CD4-positive, alpha-beta T cell treated with Interleukin-21 for 1 hour (primary cell): Measurements from ENCODE around the gene ADISSP.
"Not testable (repeated sequence)": the region's sequence is repeated elsewhere in the genome, so short reads cannot be mapped to it uniquely, and the experiment has no call there.

Experiments
- DNase-seq: peaks from one replicate; pipeline ENCODE4 v3.0.0-alpha.2; 2020

ADISSP gene

GRCh38 chr20:3797592-3798372, 30.2 kb upstream of the ADISSP start:
- DNase-seq = peak; percentile 63

DNA sequence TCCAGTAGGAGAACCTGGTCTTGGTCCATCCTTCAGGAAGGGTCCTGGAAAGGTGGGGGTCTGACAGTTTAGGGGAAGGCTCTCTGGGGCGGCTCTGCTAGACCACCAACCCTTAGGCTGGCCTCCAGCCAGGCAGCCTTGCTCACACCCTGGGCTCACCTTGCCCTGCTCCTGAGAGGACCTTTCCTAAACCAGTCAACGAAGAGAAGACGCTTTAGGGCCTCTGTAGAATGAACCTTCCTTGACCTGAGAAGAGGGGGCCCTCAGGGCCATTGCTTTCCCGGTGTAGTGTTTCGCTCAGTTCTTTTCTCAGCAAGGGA, 29.6 kb upstream of the ADISSP start:
- DNase-seq = no peak

- DNase-seq = no peak
Observed at GRCh38 chr20:3796477-3797225, 29.1 kb upstream of the ADISSP start.

DNA sequence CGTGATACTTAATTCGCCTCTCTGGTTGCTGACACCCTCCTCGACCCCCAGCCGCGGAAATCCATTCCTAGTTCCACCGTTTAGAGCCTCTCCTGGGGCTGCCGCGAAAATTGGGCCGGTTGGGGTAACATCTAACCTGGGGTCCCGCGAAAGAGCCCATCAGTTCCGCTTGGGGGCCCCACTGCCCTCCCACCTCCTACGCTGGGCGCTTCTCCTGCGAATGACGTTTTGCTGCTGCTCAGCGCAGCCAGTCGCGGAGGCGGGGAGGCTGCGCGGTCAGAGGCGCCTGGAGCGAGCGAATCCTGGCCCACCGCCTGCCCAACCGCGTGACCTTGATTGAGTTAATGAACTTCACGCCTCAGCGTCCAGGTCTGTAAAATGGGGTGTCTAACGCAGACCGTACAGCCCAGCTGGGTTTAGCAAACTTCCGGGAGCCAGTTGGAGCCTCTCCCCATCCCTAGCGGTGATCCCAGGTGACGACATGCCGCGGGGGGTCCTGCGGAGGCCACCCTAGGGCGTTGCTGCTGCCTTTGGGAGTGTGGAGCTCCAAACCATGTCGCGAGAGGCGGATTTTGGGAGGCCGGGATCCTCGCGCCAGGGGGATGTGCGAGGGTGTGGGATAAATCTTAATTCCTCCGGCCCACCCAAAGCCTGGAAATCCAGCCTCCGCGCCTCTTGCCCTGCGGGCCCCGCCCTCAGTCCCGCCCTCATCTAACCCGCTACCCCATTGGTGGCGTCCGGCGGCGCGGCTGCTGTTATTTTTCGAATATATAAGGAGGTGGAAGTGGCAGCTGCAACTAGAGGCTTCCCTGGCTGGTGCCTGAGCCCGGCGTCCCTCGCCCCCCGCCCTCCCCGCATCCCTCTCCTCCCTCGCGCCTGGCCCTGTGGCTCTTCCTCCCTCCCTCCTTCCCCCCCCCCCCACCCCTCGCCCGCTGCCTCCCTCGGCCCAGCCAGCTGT, 28.2 kb upstream of the ADISSP start, which contains the start of gene CDC25B:
TSS of gene CDC25B (plus strand) at position 800 of the 958 bp plus-strand sequence. CDS start 222 bp downstream, outside the sequence.
- peak; percentile 91 for DNase-seq

DNA sequence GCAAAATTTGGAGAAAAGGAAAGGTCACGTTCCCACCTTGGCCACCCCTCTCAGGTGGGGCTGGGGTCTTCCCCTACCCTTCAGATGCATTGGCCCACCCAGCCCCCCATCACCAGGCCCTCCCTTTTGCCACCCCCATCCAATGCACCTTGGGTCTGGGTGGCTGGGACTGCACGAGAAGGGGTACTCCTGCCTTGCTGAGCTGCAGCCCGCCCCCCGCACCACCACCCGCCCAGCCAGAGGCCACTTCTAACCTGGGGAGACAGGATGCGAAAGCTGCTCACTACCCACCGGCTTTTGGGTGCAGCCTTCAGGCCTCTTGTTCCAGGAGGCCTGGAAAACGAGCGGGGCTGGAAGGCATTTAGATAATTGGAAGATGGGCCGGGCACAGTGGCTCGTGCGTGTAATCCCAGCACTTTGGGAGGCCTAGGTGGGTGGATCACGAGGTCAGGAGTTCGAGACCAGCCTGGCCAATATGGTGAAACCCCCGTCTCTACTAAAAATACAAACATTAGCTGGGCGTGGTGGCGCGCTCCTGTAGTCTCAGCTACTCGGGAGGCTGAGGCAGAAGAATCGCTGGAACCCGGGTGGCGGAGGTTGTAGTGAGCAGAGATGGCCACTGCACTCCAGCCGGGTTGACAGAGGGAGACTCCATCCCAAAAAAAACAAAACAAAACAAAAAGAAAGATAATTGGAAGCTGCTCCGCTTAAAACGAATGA, 27.3 kb upstream of the ADISSP start:
- no peak for DNase-seq

DNA sequence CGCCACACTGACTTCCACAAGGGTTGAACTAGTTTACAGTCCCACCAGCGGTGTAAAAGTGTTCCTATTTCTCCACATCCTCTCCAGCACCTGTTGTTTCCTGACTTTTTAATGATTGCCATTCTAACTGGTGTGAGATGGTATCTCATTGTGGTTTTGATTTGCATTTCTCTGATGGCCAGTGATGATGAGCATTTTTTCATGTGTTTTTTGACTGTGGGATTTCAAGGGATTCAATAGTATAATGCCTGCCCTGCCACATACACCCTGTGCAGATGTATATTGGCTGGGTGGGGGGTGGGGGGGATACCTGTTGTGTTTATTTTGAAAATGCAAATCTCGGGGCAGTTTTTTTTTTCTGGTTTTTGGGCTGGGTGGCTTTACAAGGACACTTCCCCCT, 26.6 kb upstream of the ADISSP start:
- DNase-seq = not testable (repeated sequence)

DNA sequence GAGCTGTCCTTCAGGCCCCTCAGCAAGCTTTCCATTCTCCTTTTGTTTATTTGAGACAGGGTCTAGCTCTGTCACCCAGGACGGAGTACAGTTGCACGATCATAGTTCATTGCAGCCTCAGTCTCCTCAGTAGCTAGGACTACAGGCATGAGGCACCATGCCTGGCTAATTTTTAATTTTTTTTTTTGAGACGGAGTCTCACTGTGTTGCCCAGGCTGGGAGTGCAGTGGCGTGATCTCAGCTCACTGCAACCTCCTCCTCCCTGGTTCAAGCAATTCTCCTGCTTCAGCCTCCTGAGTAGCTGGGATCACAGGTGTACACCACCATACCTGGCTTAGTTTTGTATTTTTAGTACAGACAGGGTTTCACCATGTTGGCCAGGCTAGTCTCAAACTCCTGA, 21.6 kb upstream of the ADISSP start:
- DNase-seq = not testable (repeated sequence)

- no peak for DNase-seq
Observed at GRCh38 chr20:3788685-3789155, 21.2 kb upstream of the ADISSP start.

DNA sequence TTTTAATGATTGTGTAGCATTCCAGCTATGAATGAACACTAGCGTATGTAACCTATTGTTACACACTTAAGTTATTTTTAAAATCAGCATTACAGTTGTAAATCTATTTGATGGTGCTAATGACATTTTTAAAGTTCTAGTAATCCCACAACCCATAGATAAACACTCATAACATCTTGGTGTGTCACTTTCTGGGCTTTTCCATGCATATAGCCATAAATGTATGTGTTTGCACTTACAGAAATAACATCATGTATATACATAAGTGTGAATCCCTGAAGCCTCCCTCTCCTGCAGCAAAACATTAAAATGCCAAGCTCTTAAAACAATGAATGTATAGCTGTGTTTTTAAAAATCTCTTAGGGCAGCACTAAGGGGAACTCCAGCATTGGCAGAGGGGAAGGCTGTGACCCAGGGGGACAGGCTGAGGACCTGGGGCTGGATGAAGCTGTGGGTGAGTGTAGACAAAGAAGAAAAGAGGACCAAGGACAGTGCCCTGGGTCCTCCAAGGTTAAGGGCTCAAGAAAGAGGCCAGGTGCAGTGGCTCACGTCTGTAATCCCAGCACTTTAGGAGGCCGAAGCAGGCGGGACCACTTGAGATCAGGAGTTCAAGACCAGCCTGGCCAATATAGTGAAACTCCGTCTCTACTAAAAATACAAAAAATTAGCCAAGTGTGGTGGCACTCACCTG, 19.9 kb upstream of the ADISSP start:
- no peak for DNase-seq

DNA sequence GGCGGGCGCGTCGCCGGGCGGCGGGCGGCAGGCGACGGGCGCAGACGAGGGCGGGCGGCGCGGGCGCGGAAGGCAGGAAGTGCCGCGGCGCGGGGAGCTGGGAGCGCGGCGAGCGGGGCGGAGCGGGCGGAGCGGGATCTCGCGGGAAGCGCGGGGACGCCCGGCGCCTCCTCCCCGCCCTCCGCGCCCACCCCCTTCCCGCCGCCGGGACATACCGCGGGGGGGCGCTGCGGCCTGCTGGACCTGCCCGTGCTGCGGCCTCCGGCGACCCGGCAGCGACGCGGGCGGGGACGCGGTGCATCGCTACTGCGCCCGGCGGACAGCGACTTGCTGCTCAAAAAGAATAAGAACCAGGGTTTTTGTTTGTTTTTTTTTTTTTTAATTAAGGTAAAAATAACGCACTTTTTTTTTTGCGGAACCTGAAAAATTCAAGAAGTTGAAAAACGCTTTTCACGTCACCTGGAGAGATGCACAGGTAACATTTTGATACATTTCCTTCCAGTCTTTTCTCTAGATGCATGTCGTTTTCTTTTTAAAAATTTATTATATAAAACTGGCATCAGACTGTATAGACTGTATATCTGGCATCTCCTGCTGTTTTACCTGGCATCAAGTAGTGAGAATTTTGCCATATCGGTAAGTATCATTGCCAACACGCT, 19.2 kb upstream of the ADISSP start, which contains the start of gene CENPB:
TSS of gene CENPB (minus strand) at position 76 of the 659 bp plus-strand sequence. CDS start 257 bp downstream, outside the sequence.
- peak; percentile 92 for DNase-seq

DNA sequence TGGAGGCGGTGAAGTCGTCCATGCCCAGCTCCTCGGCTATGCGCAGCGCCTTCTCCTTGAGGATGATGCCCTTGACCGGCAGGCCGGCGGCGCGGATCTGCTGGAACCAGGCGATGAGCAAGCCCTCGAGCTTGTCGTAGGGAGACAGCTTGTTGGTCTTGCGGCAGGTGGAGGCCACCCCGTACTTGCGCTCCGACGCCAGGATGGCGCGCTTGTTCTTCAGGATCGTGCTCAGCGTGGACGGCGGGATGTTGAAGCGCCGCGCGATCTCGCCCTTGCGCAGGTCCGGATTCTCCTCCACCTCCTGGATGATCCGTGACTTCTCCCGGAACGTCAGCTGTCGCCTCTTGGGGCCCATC, 18.6 kb upstream of the ADISSP start:
- peak; percentile 48 for DNase-seq

DNA sequence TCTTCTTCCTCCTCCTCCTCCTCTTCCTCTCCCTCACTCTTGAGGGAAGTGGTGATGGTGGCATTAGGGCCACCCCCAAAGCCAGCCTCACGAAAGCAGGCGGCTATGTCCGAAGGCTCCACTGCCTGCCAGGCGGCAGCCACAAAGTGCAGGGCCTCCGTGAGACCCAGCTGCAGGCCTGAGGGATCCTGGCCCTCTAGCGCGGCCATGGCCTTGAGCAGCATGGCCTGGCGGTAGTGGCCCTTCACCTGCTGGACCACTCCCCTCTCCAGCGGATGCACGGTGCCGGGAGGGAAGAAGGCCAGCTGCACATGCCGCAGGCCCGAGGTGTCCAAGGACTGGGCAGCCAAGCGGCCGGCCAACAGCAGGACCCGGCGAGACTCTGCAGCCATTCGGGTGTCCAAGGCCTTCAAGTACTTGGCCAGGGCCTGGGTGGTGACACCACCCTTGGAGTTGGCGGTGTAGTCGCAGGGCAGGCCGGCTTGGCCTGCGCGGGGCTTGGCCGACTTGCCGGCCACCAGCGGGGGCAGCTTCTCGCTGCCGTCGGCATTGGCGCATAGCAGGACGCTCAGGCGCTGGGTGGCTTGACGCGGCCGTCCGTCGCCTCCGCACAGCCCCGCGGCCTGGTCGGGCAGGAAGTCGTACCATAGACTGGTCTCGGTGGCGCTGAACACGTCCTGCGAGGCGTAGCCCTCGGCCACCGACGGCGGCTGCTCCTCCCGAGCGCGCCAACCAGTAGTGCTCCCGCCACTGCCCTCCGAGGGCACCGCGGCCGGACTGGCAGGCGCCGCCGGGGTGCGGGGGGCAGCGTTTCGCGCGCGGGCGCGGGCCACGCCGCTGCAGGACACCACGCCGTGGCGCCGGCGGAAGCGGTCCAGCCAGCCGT, 17.9 kb upstream of the ADISSP start:
- DNase-seq = no peak

GRCh38 chr20:3784863-3785239, 17.3 kb upstream of the ADISSP start:
- DNase-seq = no peak

DNA sequence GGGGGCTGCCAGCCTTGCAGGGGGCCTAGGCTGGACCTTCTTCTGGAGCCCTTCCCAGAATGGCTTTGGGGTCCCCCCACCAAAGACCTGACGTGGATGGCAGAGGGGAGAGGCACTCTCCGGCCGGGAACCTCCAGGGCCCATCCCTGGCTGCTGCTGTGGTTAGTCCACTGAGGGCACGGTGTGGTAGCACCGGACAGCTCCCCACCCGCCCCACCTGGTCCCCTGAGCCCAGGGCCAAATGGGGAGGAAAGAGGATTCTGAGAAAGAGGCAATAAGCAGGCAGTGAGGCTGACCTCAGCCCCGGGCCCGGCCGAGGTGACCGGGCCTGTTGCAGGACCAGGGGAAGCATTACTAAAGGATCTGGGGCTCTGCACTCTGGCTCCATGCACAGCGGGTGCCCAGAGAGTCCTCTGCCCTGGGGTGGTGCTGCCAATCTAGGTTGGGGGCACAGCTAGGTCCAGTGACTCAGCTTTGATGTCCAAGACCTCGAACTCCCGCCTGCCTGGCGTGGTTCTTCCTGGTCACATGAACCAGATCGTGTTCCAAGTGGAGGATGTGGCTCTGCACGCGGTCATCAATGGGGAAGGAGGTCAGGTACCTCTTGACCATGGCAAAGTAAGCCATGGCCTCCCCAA, 16.8 kb upstream of the ADISSP start:
- no peak for DNase-seq

DNA sequence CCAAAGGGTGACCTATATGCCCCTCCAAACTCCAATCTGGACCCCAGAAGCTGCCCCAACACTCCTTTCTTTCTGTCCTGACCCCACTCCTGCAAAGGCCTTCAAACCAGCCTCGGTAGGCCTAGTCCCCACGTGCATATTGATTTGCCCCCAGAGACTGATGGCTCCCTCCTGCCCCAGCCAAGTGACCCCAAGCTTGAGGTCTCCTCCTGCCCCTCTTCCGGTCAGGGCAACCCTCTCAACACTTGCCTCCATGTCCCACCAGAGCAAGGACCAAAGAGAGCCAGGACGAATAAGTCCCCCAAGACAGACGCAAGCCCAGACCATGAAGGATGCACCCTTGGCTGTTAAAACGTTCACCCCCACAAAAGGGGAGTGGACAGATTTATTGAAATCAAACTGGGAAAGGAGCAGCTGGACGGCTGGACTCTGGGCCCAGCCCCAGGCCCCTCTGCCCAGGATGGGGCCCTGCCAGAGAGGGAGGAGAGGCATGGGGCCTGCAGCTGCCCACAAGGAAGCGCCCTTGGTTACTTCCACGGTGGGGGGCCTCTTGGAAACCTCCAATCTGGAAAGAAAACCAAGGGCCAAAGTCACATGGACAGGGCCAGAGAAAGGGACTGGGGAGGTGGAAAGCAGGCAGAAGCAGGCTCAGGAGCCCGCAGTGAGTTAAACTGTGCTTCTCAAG, 16.1 kb upstream of the ADISSP start:
- DNase-seq = no peak

- DNase-seq = no peak
Observed at GRCh38 chr20:3783068-3783489, 15.5 kb upstream of the ADISSP start.

- no peak for DNase-seq
Observed at GRCh38 chr20:3782597-3782996, 15.0 kb upstream of the ADISSP start.

DNA sequence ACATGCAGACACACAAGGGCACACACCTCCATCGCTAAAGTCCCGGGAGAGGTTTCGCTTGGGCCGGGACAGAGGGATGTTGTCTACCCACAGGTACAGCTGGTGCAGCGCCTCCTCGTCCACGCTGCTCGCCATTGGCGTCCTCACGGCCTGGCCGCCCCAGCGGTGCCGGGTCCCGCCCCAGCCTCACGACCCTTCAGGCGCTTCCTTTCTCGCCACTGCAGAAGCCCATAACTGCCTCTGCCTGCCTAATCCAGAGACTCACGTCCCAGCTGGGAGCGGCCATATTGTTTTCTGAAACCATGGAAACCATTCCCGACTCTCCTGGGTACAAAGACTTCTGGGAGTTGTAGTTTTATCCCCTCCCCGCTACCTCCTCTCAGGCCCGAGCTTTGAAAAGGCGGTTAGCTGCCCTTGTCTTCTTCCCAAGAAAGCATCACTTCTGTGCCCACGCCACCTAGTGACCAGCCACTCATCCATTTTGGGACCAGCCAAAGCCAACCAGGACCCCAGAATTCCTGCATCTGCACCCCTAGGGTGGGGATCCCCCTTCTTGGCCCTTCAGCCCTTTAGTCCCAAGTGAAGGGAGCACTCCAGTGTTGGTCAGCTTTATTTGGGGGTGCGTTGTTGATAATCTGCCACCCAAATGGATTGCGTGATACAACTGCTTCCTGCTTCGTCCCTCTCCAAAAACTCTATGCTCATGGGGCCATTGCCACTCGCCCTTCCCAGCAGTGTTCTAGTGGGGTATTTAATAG, 13.8 kb upstream of the ADISSP start, which contains the start of gene SPEF1:
TSS of gene SPEF1 (minus strand) at position 296 of the 758 bp plus-strand sequence. CDS start at position 135, 161 bp downstream.
- peak; percentile 79 for DNase-seq
